Body of pancreas (tissue), 4 donors: Measurements from ENCODE around the gene ETV1. TPM values are rescaled to one million over a fixed set of nuclear protein-coding genes. Genes with fewer than 3 reads are reported as not detected.

Source experiments
- ATAC-seq: fragments of 150-250 bp; one replicate; pipeline ENCODE4 v1.9.1; 2016
- DNase-seq, 4 donors: peaks; one replicate each; pipeline ENCODE4 v3.0.0-alpha.2; 2019
- H3K27ac ChIP-seq, 4 donors: fragments of 200-600 bp; sonication (generic); 1 replicate in 3 of 4; 2 replicates in 1 of 4; pipeline versions ENCODE4 v1.5.1 to v1.6.1; 2016 to 2019; ENCODE audit warnings: mild to moderate bottlenecking in 1 of 4, mixed read lengths in 1 of 4, moderate library complexity in 1 of 4
- H3K27me3 ChIP-seq, 2 donors: fragments of 200-600 bp; sonication (generic); one replicate each; pipeline ENCODE4 v1.6.0; 2016; ENCODE audit warnings: mild to moderate bottlenecking in 1 of 2
- H3K36me3 ChIP-seq, 2 donors: fragments of 200-600 bp; sonication (generic); replicated peaks in 1 of 2; 2 replicates each; pipeline ENCODE4 v1.5.1; 2016; ENCODE audit warnings: low read depth in 2 of 2; ENCODE audit not compliant: insufficient read depth in 1 of 2
- H3K4me1 ChIP-seq: fragments of 200-600 bp; sonication (generic); one replicate; pipeline ENCODE4 v1.6.0; 2016
- H3K4me3 ChIP-seq, 2 donors: fragments of 200-600 bp; sonication (generic); 1 replicate in 1 of 2; 2 replicates in 1 of 2; pipeline ENCODE4 v1.5.1; 2016 to 2019
- H3K9me3 ChIP-seq, 3 donors: fragments of 200-600 bp; sonication (generic); 1 replicate in 2 of 3; 2 replicates in 1 of 3; pipeline ENCODE4 v1.5.1; 2016
- CTCF ChIP-seq, 7 experiments: fragments of 450-650 bp in 4 of 7; fragments of 200-600 bp in 3 of 7; sonication (generic) in 3 of 7; IDR thresholded peaks; one replicate each; pipeline ENCODE4 v1.5.1; 2016 to 2019; ENCODE audit warnings: antibody characterized with exemption in 7 of 7
- POLR2A ChIP-seq, 3 donors: fragments of 450-650 bp; IDR thresholded peaks; one replicate each; pipeline ENCODE4 v1.6.1; 2016; ENCODE audit warnings: antibody characterized with exemption in 3 of 3, mild to moderate bottlenecking in 2 of 3
- WGBS, 2 donors: methylation state at CpG; one replicate each; pipeline ENCODE4 v1.1.5; 2017; 5-methylcytosine and 5-hydroxymethylcytosine counted together
- intact Hi-C: fragments of 100-400 bp; cut with DNase I; formaldehyde crosslinking; loops from one replicate; pipeline ENCODE4 v1.15.1; 2023
- total RNA-seq, 2 donors: library from RNA; depleted of rRNA; stranded (reverse); fragments of >200 nt; gene quantifications; one replicate each; pipeline ENCODE4 v1.1.0, GENCODE V29; 2016

ETV1 gene
- total RNA-seq, 2 donors from 2014 or later, result 2.6 TPM

GRCh38 chr7:13991791-13992595, 2.5 kb upstream of the ETV1 start:
- peaks cover 11% of the 10 kb centered on the region for H3K4me1 ChIP-seq
- DNase-seq (no peak), ATAC-seq (no peak)
- 55 to 71% methylated on average over 12 of the region's 12 CpGs for WGBS, 2 donors
- H3K4me3 ChIP-seq, result peak overlapping the region in 1 of 2 donors; percentile 13
- no peak for TF ChIP-seq CTCF (IDR thresholded peaks at IDR 0.05)
- TF ChIP-seq POLR2A (IDR thresholded peaks at IDR 0.05), result no peak
- H3K9me3 ChIP-seq, result no peaks in the 10 kb centered on the region
- intact Hi-C loops, result no loop called here
- H3K27ac ChIP-seq, result peak overlapping the region in 3 of 4 donors; percentile 65 to 85 (median 83)
- H3K36me3 ChIP-seq, result no peaks in the 10 kb centered on the region
- H3K27me3 ChIP-seq, result no peaks in the 10 kb centered on the region

- Histone ChIP-seq H3K4me3 (peak overlapping the region; percentile 35 to 58), H3K9me3 (no peaks in the 10 kb centered on the region), H3K4me1 (peaks cover 11% of the 10 kb centered on the region), H3K27ac (peak overlapping the region; percentile 26 to 85 (median 74)), H3K27me3 (no peaks in the 10 kb centered on the region), H3K36me3 (no peaks in the 10 kb centered on the region)
- intact Hi-C loops, result no loop called here
- 1 to 2% methylated on average over 38 of the region's 38 CpGs for WGBS, 2 donors
- peak; percentile 91 to 96 (median 94) for DNase-seq
- peak; percentile 95 for ATAC-seq
- TF ChIP-seq POLR2A (IDR thresholded peaks at IDR 0.05), result peak in 2 of 3 donors; percentile 48 to 49
- TF ChIP-seq CTCF (IDR thresholded peaks at IDR 0.05), result peak in 2 of 7 experiments; percentile 26 to 30
Measured at GRCh38 chr7:13990984-13991790, 1.7 kb upstream of the ETV1 start.

- 0% methylated on average over 24 of the region's 24 CpGs for WGBS, 2 donors
- no peaks in the 10 kb centered on the region for H3K36me3 ChIP-seq
- ATAC-seq, result peak; percentile 25
- H3K4me1 ChIP-seq, result peaks cover 11% of the 10 kb centered on the region
- TF ChIP-seq POLR2A (IDR thresholded peaks at IDR 0.05) (peak in 1 of 3 donors; percentile 24), CTCF (IDR thresholded peaks at IDR 0.05) (no peak)
- peak overlapping the region; percentile 26 to 85 (median 74) for H3K27ac ChIP-seq
- no peaks in the 10 kb centered on the region for H3K9me3 ChIP-seq
- intact Hi-C loops, result no loop called here
- H3K4me3 ChIP-seq, result peak overlapping the region; percentile 35 to 58
- DNase-seq, result peak; percentile 18 to 40 (median 30)
- no peaks in the 10 kb centered on the region for H3K27me3 ChIP-seq
Measured at GRCh38 chr7:13990319-13990983, 985 bp upstream of the ETV1 start.

GRCh38 chr7:13989949-13990305, 461 bp upstream of the ETV1 start:
- Histone ChIP-seq H3K9me3 (no peaks in the 10 kb centered on the region), H3K27me3 (no peaks in the 10 kb centered on the region), H3K36me3 (no peaks in the 10 kb centered on the region), H3K4me3 (peak overlapping the region; percentile 35 to 50), H3K27ac (peak overlapping the region; percentile 6 to 85 (median 74)), H3K4me1 (peaks cover 11% of the 10 kb centered on the region)
- WGBS, 2 donors, result 1% methylated on average over 12 to 13 of the region's 13 CpGs
- intact Hi-C loops, result no loop called here
- TF ChIP-seq POLR2A (IDR thresholded peaks at IDR 0.05) (no peak), CTCF (IDR thresholded peaks at IDR 0.05) (no peak)
- ATAC-seq (no peak), DNase-seq (no peak)
